C4-2B (cell line): ENCODE data around the gene NLRP3.

ENCODE experiments used
- H3K27ac ChIP-seq: fragments of 450-650 bp; 2 replicates; pipeline ENCODE4 v1.5.1; 2017
- CTCF ChIP-seq: fragments of 450-650 bp; conservative IDR thresholded peaks from 2 replicates; pipeline ENCODE4 v1.5.1; 2017; ENCODE audit warnings: mild to moderate bottlenecking
- ZFX ChIP-seq: fragments of 450-650 bp; IDR thresholded peaks from 2 replicates; pipeline ENCODE4 v1.6.1; 2017

Gene NLRP3

GRCh38 chr1:247409869-247410544 is 6.0 kb upstream of the NLRP3 start:
- H3K27ac ChIP-seq, result no peak overlapping the region
- no peak for TF ChIP-seq ZFX
- TF ChIP-seq CTCF, result no peak

- H3K27ac ChIP-seq, result no peak overlapping the region
- TF ChIP-seq ZFX (no peak), CTCF (no peak)
Observed at GRCh38 chr1:247411621-247412327, 4.2 kb upstream of the NLRP3 start.

- TF ChIP-seq CTCF (no peak), ZFX (no peak)
- no peak overlapping the region for H3K27ac ChIP-seq
Observed at GRCh38 chr1:247417831-247418230, 1.9 kb downstream of the NLRP3 start.

- TF ChIP-seq ZFX (no peak), CTCF (no peak)
- H3K27ac ChIP-seq, result no peak overlapping the region
Observed at GRCh38 chr1:247419336-247419735, 3.4 kb downstream of the NLRP3 start.

GRCh38 chr1:247421074-247421473 is 5.1 kb downstream of the NLRP3 start:
- TF ChIP-seq ZFX (no peak), CTCF (no peak)
- H3K27ac ChIP-seq, result no peak overlapping the region

- no peak overlapping the region for H3K27ac ChIP-seq
- TF ChIP-seq CTCF (no peak), ZFX (no peak)
Observed at GRCh38 chr1:247429496-247429895, 13.5 kb downstream of the NLRP3 start.

GRCh38 chr1:247430434-247430833 is 14.5 kb downstream of the NLRP3 start:
- TF ChIP-seq ZFX (no peak), CTCF (no peak)
- H3K27ac ChIP-seq, result no peak overlapping the region
